NCI-H1436 treated with DMSO at 0.1 percent for 48 hours (cell line): ENCODE data around the gene ADCY1.
"Not testable (repeated sequence)": the region's sequence is repeated elsewhere in the genome, so short reads cannot be mapped to it uniquely, and the experiment has no call there.

Experiments
- DNase-seq: peaks from one replicate; lab custom pipeline; 2025; lab: John Stamatoyannopoulos, UW

ADCY1 gene

DNA sequence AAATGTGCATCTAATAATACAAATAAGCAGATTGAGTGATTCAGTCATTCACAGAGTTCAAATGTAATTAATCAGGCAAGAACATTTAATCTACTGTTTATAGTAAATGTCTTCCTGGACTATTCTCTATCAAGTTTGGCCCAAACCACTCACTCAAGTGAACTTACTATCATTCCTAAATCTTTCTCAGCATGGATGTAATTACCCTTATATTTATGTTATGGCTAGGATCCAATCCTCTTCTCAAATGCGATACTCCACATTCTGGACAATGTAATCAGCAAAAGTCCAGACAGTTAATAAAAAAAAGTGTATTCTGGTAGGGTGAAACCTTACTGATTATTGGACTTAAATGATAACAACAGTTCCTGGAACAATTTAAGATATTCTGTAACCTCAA lies 185.3 kb downstream of the ADCY1 start:
- not testable (repeated sequence) for DNase-seq

- not testable (repeated sequence) for DNase-seq
These were observed 187.5 kb downstream of the ADCY1 start for GRCh38 chr7:45761545-45762205.

DNA sequence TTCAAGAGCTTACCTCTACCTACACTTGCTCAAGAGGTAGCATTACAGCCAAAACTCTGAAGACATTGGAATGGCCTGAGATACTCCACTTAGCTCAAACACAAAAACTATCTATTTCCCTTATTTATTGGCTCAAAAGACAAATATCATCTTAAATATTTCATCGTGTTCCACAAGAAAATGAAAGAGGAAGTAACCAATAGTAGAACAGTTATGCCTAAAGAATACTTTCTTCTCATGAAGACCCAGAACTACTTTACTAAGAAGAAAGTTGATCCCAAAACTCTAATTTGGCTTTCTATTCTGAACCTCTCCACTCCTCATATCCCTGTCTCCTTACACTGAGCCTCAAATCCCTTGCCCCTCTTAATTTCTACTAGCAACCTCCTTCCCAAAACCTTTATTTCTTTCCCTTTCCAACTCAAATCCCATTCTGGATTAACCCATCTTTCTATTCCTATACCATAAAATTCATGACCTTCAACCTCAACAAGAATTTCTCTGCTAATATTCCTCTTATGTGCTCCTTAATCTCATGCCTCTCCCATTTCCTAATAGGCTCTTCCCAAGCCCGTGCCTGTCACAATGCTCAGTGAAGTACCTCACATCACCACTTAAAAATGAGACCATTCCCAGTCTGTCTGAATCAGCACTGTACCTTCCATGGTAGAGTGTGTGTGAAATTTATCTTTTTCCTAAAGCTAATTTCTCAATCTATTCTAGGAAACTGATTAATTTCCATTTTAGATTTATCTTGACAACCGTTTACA lies 188.2 kb downstream of the ADCY1 start:
- DNase-seq, result not testable (repeated sequence)

DNA sequence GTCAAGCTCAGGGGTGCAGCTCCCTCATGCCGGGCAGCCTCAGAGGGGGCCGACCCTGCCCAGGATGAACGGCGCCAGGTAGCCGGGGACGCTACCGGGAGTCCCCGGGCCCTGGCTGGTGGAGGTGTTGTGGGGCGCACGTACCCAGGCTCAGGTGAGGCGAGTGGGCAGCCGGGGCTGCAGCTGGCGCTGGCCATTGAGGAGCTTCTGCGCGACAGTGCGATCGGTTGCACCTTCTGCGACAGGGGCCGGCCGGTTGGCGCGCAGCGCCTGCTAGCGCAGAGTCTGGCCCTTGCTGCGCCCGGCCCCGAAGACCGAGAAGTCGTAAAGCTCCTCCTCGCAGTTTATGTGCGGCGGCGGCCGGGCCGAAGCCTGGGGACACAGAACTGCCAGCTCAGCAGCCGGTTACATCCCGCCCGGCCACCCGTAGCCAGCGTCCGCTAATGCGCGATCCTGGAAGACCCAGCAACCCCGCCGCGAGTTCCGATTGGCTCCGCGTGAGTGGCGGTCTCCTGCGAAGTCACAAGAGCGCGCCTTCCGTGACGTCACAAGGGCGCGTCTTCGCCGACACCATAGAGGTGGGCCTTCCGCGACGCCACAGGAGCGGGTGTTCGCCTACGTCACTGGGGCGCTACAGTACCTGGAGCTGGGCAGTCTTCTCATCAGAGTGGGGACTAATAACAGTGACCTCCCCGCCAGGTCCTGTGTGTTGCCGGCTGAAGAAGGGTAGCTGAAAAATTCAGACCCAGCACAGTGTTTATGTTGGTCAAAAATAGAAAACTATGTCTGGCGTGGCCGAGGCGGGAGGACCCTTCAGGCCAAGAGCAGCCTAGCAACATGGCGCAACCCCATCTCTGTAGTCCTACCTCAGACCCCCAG lies 194.6 kb downstream of the ADCY1 start:
- DNase-seq, result peak; percentile 71

- DNase-seq, result not testable (repeated sequence)
These were observed 195.5 kb downstream of the ADCY1 start for GRCh38 chr7:45769626-45770025.
